NCI-H774 (cell line): ENCODE results near the gene CDK6.
"Not testable (repeated sequence)": the region's sequence is repeated elsewhere in the genome, so short reads cannot be mapped to it uniquely, and the experiment has no call there.

Experiments used
- DNase-seq: peaks from one replicate; lab custom pipeline; 2025; lab: John Stamatoyannopoulos, UW

The CDK6 gene

GRCh38 chr7:92761391-92762097 is 74.8 kb downstream of the CDK6 start:
- no peak for DNase-seq

GRCh38 chr7:92758796-92759431 is 77.5 kb downstream of the CDK6 start:
- no peak for DNase-seq

DNA sequence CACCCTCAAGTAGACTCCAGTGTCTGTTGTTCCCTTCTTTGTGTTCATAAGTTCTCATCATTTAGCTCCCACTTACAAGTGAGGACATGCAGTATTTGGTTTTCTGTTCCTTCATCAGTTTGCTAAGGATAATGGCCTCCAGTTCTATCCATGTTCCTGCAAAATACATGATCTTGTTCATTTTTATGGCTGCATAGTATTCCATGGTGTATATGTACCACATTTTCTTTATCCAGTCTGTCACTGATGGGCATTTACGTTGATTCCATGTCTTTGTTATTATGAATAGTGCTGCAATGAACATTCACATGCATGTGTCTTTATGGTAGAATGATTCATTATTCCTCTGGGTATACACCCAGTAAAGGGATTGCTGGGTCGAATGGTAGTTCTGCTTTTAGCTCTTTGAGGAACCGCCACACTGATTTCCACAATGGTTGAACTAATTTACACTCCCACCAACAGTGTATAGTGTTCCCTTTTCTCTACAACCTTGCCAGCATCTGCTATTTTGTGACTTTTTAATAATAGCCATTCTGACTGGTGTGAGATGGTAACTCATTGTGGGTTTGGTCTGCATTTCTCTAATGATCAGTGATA is 79.0 kb downstream of the CDK6 start:
- DNase-seq = not testable (repeated sequence)

DNA sequence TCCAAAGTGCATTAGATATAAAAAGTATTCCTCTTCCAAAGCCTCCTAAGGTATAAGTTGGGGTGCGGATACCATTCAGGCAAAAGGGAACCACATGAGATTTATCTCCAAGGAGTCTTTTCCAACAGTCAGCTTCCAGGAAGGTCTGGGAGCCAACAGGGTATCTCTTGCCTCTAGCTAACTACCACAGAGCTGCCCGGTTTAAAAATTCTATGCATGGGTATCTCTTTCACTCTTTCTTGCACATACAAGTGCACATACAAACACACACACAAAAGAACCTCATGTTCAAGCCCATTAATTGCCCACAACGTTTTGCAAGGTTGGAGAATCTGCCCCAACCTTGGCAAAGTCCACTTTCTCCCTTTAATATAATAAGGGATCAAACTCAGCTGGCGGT is 80.7 kb downstream of the CDK6 start:
- no peak for DNase-seq

GRCh38 chr7:92754919-92755581 is 81.3 kb downstream of the CDK6 start:
- DNase-seq = no peak

- DNase-seq = no peak
Measured at GRCh38 chr7:92753614-92754013, 82.8 kb downstream of the CDK6 start.

GRCh38 chr7:92751902-92752901 is 84.2 kb downstream of the CDK6 start:
- DNase-seq = no peak

DNA sequence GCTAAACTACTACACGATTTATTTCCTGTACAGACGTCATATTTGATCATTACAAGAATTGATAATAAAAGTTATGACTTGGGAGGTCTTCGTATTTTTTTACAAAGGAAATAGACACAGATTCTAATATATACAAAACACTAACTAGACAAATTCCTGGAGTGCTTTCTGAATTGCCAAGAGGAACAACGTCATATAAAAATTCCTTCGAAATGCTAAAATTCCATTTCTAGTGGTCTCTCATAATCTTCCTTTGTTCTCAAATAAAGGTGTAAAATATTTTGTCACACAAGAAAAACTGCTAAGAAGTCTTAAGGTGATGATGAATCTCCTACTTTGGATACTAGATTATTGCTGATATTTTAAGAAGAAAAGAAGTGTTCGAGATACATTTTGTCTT is 85.4 kb downstream of the CDK6 start:
- DNase-seq = no peak

DNA sequence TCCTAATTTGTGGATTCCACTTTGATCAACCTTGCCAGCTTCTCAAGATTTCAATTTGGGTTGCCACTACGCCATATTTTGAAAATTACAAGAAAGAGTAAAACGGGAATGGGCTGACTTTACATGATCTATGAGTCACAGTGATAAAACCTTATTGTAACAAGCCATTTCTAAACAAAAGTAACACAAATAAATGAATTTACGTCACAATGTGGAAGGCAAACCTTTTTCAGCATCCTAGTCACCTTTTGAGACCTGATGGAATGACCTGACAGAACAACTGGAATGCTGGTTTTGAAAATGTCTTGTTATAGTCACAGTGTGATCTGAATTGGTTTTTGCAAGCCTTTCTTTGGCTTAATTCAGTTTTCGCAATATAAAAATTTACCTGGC is 85.9 kb downstream of the CDK6 start:
- DNase-seq = no peak

GRCh38 chr7:92749832-92750446 is 86.4 kb downstream of the CDK6 start:
- no peak for DNase-seq

- DNase-seq = no peak
Measured at GRCh38 chr7:92749327-92749755, 87.0 kb downstream of the CDK6 start.

- DNase-seq = no peak
Measured at GRCh38 chr7:92748495-92748894, 87.9 kb downstream of the CDK6 start.

DNA sequence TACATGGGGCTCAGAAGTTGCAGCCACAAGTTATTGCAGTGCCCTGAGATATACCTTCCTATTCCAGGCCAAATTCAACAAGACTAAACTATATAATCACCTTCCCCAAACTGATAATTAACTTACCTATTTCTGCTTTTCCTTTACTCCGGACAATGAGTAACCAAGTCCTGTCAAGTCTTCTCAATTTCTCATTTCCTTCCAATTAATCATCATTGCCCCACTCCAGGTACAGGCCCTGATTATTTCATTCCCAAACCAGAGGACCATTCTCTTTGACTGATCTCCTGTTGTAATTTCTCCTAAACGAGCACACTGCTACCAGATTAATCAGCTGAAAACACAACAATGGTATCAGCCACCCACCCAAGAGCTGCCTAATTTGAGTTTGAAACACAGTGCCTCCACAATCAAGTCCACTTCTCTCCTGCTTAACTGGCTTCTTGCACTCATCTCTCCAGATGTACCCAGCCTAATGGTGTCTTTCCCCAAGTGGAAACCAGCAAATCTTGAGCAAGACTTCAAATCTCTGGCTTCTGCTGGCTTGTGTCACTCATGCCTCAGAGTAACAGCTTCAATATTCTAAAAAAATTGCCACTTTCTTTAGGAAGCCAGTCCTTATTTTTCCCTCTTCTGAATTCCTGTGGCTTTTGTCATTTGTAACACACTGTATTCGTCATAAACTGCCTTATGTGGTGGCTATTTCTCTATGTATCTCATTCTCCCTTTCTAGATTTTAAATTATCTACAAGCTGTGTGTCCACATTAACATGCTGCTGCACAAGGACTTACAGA is 89.1 kb downstream of the CDK6 start:
- DNase-seq = no peak

DNA sequence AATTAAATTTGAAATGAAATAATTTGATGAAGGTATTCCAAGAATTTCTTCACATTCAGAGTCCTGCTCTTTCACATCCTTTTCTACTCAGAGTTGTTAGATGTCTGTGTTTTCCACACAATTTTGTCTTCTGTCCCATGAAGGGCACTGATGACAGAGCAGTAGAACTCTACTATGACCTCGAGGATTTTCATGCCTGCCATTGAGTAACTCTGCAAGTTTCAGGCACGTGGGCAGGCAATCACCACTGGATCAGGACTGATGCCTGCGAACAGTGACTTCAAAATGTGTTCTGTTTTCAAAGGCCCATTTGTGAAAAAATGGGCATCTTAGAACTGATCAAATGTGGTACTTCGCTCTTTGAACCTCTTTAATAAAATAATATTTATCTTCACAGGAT is 91.1 kb downstream of the CDK6 start:
- DNase-seq = no peak

- DNase-seq = not testable (repeated sequence)
Measured at GRCh38 chr7:92744180-92744579, 92.2 kb downstream of the CDK6 start.

- DNase-seq = no peak
Measured at GRCh38 chr7:92742186-92742585, 94.2 kb downstream of the CDK6 start.

DNA sequence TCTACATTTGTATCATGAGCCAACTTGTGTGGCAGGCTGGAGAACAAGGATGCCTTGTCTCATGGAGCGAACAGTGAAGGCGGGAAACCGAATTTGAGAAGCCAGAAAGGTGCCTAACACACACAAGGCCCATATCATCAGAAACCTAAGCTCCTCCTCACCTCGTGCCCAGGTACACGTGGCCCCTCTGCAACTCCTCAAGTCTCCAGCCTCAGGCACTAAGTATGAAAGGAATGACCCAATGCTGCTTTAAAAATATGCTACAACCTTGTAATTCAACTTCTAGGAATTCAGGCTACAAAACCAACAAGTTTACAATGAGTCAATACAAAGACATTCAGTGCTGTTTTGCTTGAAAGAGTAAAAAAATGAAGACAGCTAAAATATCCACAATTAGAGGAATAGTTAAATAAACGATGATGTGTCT is 95.7 kb downstream of the CDK6 start:
- no peak for DNase-seq

GRCh38 chr7:92740134-92740533 is 96.2 kb downstream of the CDK6 start:
- no peak for DNase-seq

DNA sequence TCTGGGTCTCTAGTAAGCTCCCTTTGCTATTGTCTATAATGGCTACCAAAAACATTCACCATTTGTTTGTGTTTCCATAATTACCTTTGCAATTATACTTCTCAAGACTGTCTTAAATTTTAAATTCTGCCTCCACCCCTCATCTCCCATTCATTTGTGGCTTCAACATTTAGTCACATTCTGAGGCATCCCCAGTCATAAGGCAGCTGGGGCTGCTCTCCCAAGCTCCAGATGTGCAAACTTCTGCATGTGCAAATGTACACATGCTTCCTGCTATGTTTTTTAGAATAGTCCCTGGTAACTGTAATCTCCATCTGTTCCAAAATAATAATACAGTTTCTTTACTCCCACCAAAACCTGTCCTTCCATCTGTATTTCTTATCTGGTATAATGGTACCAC is 97.3 kb downstream of the CDK6 start:
- DNase-seq = no peak

- no peak for DNase-seq
Measured at GRCh38 chr7:92737706-92738105, 98.7 kb downstream of the CDK6 start.
